Activated CD4-positive, alpha-beta T cell treated with anti-CD3 and anti-CD28 coated beads, Interleukin-2, Interleukin-6, amounts not matched to agents 100 ng/mL and 50 ng/mL, durations not matched to agents 16 hours and 8 hours (primary cell): Measurements from ENCODE around the gene PRKACA.
"Not testable (repeated sequence)": the region's sequence is repeated elsewhere in the genome, so short reads cannot be mapped to it uniquely, and the experiment has no call there.

Experiments used
- DNase-seq: peaks from one replicate; pipeline ENCODE4 v3.0.0-alpha.2; 2020

PRKACA gene

DNA sequence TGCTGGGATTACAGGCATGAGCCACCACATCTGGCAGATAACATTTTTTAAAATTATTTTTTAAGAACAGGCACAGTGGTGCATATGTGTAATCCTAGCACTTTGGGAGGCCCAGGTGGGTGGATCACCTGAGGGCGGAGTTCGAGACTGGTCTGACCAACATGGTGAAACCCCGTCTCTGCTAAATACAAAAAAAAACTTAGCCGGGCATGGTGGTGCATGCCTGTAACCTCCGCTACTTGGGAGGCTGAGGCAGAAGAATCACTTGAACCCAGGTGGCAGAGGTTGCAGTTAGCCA, 55.1 kb downstream of the PRKACA start:
- no peak for DNase-seq

GRCh38 chr19:14061751-14062557, 55.6 kb downstream of the PRKACA start, which contains the start of gene PALM3:
Gene PALM3, minus strand, starts transcription at chr19:14062076. Its CDS starts 96 bp downstream, at chr19:14061980.
- DNase-seq: no peak

GRCh38 chr19:14061081-14061749, 56.3 kb downstream of the PRKACA start:
- no peak for DNase-seq

- DNase-seq: no peak
These were observed 57.9 kb downstream of the PRKACA start for GRCh38 chr19:14059652-14060155.

DNA sequence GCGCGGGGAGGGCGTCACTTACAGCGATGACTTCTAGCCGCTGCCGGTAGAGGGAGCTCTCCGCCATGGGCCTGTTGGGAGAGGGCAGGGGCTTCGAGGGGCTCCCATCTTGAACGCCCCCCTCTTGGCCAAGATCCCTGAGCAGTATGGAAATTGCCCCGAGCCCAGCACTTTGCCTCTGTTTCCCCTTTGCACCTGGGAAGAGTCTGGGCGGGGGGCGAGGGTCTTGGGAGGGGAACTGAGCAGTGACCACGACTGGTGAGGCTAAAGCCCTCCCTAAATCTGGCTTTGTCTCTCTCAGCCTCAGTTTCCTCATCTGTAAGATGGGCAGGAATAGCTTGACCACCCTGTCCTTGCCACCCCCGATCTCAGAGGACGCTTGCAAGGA, 58.5 kb downstream of the PRKACA start:
- DNase-seq: peak; percentile 60

DNA sequence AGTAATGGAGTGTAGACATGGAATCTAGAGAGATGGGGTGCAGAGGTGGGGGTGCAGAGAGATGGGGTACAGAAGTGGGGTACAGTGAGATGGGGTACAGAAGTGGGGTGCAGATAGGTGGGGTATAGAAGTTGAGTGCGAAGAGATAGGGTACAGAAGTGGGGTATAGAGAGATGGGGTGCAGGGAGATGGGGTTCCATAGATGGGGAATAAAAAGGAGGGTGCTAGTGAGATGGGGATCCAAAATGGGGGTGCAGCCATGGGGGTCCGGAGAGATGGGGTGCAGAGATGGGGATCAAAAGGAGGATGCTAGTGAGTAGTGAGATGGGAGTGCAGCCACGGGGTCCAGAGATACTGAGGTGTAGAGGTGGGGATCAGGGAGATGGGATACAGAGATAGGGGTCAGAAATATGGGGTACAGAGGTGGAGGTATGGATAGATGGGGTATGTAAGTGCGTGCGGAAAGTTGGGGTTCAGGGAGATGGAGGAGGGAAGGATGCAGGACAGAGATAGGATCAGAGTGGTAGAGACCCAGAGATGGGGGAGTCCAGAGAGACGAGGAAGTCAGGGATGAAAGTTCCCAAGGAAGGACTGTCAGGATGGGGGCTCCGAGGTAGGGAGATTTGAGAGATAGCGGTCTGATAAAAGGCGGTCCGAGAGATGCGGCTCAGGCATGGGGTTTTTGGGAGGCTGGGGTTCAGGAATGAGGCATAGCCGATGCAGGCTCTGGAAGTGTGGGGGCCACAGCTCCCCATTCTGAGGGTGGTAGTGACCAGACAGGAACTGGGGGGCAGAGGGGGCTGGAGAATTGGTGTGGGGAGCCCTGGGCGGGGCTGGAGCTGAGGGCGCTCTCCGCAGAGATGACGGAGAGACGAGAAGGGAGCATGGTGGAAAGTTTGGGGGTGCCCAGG, 59.1 kb downstream of the PRKACA start:
- no peak for DNase-seq

DNA sequence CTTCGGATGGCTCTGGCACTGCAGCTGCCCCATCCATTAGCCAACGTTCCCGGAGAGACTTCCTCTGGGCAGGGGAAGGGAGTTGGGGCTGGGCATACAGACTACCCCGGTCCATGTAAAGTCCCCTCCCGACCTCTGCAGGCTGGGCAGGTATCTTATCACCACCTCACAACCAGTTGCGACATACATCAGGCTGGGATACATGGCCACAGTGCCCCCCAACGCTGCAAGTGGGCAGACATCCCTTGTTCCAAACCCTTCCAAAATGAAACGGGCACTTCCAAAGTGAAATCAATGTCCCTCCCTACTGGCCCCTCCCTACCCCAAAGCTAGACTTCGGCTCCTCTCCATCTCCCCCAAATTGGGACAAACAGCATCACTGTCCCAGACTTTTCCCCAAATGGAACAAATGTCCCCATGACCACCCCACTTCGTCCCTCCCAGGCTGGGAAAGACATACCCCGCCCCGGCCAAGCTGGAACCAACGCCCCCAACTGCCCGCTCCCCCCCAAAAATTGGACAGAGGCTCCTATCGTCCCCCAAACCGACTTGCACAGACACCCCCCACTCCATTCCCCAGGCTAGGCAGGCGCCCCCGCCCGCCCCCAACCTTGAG, 60.7 kb downstream of the PRKACA start:
- DNase-seq: no peak

GRCh38 chr19:14056069-14056666, 61.4 kb downstream of the PRKACA start:
- DNase-seq: no peak

DNA sequence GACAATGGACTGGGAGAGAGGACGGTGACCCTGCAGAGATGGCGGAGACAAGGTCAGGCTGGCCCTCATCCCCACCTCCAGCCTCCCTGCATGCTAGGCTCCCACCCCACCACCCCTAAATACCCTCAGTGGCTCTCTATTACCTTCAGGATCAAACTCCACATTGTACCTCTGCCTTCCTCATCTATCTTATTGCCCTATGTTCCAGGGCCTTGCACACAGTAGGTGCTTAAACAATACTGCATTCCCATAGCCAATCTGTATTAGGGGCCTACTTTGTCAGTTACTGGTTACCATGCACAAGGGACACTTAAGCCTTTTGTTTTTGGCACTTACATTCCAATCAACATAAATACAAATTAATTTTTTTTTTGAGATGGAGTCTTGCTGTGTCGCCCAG, 62.2 kb downstream of the PRKACA start:
- no peak for DNase-seq

DNA sequence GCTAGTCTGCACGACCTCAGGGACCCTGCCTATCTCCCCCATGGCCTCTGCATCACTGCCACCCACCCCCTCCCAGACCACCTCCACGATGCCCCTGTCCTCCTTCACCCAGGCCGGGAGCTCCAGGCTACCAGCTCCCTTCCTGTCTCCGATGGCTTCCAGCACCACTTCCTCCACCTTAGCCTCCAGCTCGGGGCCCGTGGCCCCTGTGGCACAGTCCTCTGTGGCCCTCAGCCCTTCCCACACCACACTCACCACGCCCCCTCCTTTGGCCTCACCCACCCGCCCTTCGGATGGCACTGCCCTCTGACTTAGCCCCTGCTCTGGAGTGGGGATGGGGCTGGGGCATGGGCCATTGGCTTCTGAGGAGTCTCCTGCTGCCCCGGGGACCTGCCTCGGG, 62.8 kb downstream of the PRKACA start:
- no peak for DNase-seq

DNA sequence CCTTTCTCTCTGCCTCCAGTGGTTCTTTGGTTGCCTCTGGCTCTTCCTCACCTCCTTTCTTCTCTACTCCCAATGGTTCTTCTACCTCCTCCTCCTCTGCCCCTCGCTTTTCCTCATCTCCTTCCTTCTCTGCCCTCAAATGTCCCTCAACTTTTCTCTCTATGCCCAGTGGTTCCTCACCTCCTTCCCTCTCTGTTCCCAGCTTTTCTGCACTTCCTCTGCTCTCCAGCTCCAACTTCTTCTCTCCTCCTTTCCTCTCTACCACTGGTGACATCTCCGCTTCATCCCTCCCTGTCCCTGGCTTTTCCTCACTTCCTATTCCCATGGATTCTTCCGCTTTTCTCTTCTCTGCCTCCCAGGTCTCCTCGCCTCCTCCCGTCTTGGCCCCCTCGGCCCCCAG, 63.5 kb downstream of the PRKACA start:
- no peak for DNase-seq

DNA sequence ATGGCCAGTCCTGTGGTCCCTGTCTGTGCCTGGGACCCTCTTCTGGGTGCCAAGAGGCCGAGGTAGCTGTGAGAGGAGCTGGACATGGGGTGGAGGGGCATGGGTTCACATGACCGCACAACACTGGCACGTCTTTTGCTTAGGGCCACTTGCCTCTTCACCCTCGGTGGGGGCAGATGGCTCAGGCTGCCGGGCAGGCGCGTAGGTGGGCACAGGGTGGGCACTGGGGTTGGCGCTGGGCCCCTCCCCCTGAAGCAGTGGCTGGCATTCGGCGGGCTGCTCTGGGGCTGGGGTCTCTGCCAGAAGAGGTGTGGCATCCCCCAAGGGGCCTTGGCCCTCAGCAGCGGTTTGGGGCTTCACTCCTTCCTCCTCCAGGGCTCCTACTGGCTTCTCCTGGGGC, 64.1 kb downstream of the PRKACA start:
- no peak for DNase-seq

DNA sequence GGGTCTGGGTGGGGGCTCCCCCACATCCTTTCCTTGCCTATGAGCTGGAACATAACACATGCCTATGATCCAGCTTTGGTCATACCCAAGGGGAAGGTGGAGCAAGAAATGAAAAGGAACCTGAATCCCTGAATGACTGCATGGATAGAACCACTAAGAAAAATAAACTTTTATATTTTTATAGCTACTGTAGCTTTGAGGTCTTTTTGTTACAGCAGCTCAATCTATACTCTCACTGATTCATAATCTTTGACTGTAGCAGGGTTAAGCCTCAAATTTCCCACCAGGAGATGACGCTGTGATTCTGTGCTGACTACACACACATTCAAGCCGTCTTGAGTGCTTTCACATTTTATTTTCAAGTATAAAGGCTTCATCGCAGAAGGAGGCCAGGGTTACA, 64.5 kb downstream of the PRKACA start:
- no peak for DNase-seq

DNA sequence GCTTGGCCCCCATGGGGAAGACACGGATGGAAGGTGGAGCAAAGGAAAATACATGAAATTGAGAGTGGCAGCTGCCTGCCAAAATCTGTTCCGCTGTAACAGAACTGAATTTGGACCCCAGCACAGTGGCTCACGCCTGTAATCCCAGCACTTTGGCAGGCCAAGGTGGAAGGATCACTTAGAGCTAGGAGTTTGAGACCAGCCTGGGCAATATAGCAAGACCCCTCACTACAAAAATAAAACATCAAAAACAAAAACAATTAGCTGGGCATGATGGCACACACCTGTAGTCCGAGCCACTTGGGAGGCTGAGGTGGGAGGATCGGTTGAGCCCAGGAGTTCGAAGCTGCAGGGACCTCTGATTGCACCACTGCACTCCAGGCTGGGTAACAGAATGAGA, 65.1 kb downstream of the PRKACA start:
- no peak for DNase-seq

- DNase-seq: no peak
These were observed 65.6 kb downstream of the PRKACA start for GRCh38 chr19:14051980-14052379.

GRCh38 chr19:14050961-14051360, 66.6 kb downstream of the PRKACA start:
- DNase-seq: not testable (repeated sequence)

DNA sequence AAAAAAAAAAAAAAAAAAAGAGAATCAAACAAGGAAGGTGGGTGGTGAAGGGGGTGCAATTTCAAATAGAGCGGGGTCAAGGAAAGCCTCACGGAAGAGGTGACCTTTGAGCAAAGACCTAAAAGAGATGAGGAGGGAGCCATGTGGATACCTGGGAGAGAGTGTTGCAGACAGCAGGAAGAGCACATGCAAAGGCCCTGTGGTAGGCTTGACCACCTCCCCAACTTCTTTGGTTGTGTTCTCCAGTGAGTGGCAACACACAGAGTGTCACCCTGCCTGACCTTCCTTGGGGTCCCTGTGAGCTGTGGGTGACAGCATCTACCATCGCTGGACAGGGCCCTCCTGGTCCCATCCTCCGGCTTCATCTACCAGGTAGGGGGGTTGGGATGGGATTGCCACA, 67.0 kb downstream of the PRKACA start:
- no peak for DNase-seq

DNA sequence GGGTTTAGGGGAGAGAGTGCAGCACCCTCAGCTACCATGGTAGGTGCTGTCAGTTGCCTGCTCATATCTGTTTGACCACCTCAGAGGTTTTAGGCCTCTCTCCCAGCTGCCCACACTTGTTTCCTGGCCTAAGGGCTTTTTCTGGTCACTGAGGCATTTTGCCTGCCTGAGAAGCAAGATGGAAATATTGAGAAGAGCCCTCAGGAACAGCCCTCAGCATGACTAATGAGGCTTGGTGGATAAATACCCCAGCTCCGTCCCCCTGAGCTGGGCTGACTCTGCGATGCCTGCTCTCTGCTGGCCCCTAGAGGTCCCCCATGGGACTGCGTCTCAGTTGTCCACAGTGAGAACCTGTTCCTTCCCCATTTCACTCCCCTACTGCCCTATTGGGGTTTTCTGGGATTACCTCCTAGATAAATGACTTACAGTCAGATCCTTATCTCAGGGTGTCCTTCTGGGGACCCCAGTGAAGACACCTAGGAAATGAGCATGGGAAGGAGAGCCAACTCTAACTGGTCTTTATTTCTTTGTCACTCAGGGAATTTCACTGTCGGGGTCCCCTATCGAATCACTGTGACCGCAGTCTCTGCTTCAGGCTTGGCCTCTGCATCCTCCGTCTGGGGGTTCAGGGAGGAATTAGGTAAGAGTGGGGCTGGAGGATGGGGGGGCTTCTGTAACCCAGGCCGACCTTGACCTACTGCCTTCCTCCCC, 69.0 kb downstream of the PRKACA start:
- peak; percentile 80 for DNase-seq

DNA sequence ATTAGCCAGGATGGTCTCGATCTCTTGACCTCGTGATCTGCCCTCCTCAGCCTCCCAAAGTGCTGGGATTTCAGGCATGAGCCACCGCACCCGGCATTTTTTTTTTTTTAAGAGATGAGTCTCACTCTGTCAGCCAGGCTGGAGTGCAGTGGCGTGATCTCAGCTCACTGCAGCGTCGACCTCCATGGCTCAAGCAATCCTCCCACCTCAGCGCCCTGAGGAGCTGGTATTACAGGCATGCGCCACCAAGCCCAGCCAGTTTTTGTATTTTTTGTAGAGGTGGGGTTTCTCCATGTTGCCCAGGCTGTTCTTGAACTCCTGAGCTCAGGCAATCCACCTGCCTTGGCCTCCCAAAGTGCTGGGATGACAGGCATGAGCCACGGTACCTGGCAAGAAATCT, 69.7 kb downstream of the PRKACA start:
- not testable (repeated sequence) for DNase-seq

DNA sequence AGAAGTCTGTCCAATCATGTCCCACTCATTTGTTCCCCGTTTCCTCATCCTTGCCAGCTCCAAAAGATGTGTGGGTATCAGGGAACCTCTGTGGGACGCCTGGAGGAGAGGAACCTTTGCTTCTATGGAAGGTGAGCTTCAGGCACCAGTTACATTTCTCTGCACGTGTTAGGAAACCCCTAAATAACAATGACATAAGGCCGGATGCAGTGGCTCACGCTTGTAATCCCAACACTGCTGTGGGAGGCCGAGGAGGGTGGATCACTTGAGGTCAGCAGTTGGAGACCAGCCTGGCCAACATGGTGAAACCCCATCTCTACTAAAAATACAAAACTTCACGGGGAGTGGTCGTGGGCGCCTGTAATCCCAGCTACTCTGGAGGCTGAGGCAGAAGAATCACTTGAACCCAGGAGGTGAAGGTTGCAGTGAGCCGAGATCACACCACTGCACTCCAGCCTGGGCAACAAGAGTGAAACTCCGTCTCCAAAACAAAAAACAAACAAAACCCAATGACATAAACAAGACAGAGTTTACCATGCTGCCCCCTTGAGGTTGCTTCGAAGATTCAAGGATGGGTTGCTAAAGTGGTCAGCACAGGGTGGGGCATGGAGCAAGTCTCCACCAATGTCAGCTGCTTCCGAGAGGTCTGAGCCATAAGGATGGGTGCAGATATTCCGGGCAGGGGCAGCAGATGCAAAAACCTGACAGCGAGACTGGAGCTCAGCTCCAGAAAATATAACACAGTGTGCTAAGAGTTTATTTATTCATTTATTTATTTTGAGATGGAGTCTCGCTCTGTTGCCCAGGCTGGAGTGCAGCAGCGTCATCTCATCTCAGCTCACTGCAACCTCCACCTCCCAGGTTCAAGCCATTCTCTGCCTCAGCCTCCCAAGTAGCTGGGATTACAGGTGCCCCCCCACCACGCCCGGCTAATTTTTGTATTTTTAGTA, 74.6 kb downstream of the PRKACA start:
- peak; percentile 62 for DNase-seq
